Measurements from ENCODE around the gene UROC1.

UROC1 gene

DNA sequence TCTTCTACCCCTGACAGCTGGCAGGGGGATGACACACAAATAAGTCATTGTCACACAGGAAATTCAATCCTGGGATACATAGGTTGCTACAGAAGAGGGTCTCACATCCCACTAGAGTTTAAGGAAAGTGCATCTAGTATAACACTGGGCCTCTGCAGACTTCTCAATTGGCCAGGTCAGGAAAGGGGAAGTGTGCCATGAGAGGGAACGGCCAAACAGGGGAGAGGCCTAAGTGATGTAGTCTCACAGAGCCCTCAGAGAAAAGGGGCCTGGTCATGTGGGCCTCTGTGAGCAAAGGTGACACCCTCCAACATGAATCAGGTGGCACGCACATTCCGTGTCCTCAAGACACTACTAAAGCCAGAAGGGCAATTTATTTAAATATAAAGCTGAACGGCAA is 53.1 kb downstream of the UROC1 start:
- no peak overlapping the region for H3K4me3 ChIP-seq (replicated peaks in 1 of 2; ENCODE audit: low read depth in 2 of 2, low read length in 2 of 2)
- TF ChIP-seq, protein P1, sequence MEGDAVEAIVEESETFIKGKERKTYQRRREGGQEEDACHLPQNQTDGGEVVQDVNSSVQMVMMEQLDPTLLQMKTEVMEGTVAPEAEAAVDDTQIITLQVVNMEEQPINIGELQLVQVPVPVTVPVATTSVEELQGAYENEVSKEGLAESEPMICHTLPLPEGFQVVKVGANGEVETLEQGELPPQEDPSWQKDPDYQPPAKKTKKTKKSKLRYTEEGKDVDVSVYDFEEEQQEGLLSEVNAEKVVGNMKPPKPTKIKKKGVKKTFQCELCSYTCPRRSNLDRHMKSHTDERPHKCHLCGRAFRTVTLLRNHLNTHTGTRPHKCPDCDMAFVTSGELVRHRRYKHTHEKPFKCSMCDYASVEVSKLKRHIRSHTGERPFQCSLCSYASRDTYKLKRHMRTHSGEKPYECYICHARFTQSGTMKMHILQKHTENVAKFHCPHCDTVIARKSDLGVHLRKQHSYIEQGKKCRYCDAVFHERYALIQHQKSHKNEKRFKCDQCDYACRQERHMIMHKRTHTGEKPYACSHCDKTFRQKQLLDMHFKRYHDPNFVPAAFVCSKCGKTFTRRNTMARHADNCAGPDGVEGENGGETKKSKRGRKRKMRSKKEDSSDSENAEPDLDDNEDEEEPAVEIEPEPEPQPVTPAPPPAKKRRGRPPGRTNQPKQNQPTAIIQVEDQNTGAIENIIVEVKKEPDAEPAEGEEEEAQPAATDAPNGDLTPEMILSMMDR (IDR thresholded peaks at IDR 0.05; ENCODE audit: low read depth, low read length), result no peak
- DNase-seq (ENCODE audit: low read depth in 2 of 2), result no peak

DNA sequence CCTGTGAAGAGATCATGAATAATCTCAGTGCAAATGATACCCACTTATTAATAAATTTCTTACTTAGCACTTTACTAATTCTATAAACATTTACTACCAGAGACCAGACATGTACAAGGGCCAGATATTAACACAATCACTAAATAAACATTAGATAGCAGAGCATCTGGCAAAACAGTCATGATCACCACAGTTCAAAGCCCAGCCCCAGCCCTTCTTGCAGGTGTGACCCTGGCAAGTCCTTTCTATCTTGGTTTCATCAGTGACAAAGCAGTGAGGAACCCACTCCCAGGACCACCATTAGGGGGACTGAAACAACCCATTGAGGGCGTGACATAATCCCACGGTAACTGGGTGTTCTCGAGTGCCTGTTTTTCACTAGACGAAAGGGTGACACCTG is 53.5 kb downstream of the UROC1 start:
- H3K4me3 ChIP-seq (replicated peaks in 1 of 2; ENCODE audit: low read depth in 2 of 2, low read length in 2 of 2), result no peak overlapping the region
- DNase-seq (ENCODE audit: low read depth in 2 of 2), result no peak
- TF ChIP-seq, protein P1 (IDR thresholded peaks at IDR 0.05; ENCODE audit: low read depth, low read length), result no peak

GRCh38 chr3:126463521-126463920 is 54.1 kb downstream of the UROC1 start:
- no peak for DNase-seq (ENCODE audit: low read depth in 2 of 2)
- TF ChIP-seq, protein P1 (IDR thresholded peaks at IDR 0.05; ENCODE audit: low read depth, low read length), result no peak

DNA sequence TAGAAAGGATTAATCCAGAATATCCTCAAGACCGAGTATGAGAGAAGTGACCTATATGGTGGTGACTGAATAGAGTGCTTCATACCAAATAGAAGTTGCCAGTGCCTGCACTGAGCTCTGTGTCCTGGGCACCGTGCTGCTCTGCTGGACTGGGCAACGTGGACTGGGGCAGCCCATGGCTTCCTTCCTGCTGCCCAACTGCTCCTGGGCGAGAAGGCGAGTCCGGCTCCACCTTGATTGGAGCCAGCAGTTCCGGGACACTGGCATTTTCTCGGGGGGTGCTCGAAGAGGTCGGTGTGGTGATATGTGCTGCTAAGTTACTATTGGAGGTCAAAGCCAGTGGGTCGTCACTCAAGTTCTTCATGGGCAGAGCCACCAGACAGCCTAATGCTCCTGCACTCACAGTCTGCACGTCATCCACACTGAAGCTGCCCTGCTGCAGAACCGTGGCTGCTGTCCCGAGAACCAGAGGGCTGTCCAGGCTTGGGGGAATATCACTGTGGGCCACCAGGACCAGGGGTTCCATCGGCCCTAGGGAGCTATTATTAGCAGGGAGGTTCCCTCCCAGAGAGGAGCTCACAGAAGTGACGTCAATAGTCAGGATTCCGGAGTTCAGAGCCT is 56.0 kb downstream of the UROC1 start:
- TF ChIP-seq, protein P1 (IDR thresholded peaks at IDR 0.05; ENCODE audit: low read depth, low read length), result no peak

More at GRCh38 chr3:126463521-126463920, 54.1 kb downstream of the UROC1 start:
- no peak overlapping the region for H3K4me3 ChIP-seq (replicated peaks in 1 of 2; ENCODE audit: low read depth in 2 of 2, low read length in 2 of 2)

DNA sequence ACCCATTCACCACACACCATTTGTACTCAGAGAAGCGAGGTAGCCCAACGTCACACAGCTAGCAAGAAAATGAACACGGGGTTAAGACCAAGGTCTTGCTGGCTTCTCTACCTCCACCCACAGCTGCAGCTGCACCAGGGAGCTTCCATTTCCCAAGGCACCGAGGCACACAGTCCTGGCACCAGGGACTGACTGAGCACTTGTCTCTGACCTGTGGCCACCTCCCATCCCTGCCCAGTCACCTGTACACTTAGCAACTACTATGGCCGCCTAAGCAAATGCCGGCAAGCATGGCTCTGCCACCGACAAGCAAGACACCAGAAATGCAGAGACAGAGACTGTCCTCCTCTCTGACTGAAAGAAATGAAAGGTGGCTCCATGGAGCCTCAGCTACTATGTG is 57.2 kb downstream of the UROC1 start:
- no peak for DNase-seq (ENCODE audit: low read depth in 2 of 2)
- H3K4me3 ChIP-seq (replicated peaks in 1 of 2; ENCODE audit: low read depth in 2 of 2, low read length in 2 of 2), result no peak overlapping the region
- TF ChIP-seq, protein P1 (IDR thresholded peaks at IDR 0.05; ENCODE audit: low read depth, low read length), result no peak

More for the DNA sequence above, 56.0 kb downstream of the UROC1 start:
- no peak overlapping the region for H3K4me3 ChIP-seq (replicated peaks in 1 of 2; ENCODE audit: low read depth in 2 of 2, low read length in 2 of 2)
- DNase-seq (ENCODE audit: low read depth in 2 of 2), result no peak

GRCh38 chr3:126459763-126460127 is 57.8 kb downstream of the UROC1 start:
- TF ChIP-seq, protein P1 (IDR thresholded peaks at IDR 0.05; ENCODE audit: low read depth, low read length), result no peak
- no peak overlapping the region for H3K4me3 ChIP-seq (replicated peaks in 1 of 2; ENCODE audit: low read depth in 2 of 2, low read length in 2 of 2)
- DNase-seq (ENCODE audit: low read depth in 2 of 2), result no peak
